IPS-NIHi7 (cell line): Measurements from ENCODE around the gene CDC42EP5.
"Not testable (repeated sequence)": the region's sequence is repeated elsewhere in the genome, so short reads cannot be mapped to it uniquely, and the experiment has no call there.

Experiments used
- DNase-seq: peaks from one replicate; pipeline ENCODE4 v3.0.0; 2012; ENCODE audit warnings: mixed read lengths; ENCODE audit errors: extremely low spot score

Gene CDC42EP5

GRCh38 chr19:54489766-54490165 is 16.7 kb upstream of the CDC42EP5 start:
- DNase-seq, result no peak

DNA sequence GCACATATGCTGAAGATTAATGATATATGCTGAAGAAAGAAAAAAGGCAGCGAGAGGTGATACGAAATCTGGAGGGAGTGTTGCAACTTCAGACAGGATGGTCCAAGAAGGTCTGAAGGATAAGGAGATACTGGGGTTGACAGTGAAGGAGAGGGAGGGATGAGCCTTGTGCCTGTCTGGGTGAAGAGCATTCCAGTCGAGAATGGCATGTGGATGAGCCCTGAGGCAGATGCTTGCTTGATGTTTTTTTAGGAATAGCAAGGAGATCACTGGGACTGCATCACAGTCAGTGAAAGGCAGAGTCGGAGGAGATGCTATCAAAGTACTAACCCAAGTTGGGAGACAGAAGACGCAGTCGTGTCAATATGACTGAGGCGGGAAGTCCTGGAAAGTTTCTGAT is 16.2 kb upstream of the CDC42EP5 start:
- DNase-seq, result no peak

- no peak for DNase-seq
Observed at GRCh38 chr19:54485851-54486250, 12.8 kb upstream of the CDC42EP5 start.

DNA sequence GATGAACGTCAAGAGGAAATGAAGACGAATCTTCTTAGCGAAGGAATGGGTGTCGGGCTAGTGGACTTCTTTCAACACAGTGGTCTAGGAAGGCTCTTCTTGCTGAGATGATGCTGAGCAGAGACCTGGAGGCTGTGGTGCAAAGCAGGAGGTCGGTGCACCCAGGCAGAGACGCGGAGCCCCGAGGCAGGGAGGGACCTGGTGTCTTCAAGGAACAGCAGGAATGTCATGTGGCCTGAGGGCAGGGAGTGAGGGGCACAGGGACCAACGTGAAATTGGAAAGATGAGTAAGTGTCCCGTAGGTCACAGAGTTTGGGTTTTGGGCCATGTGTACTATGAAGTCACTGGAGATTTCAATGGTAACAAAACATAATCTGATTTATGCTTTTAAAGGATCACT is 11.4 kb upstream of the CDC42EP5 start:
- no peak for DNase-seq

DNA sequence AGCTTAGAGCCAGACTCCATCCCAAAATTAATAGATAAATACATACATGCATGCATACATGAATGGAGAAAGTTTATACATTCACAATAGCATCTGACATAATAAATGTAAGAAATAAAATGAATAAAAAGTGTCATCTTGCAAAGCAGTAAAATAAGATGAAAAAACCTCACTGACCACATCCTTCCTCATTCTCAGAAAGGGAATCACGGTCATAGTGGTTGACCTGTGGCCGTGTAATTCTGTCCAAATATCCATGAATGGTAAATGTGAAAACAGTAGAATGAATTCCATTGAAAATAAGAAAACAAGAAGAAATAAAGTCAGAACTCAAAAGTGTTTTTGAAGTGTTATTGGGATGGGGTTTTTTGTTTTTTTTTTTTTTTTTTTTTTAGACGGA is 9.8 kb upstream of the CDC42EP5 start:
- DNase-seq, result no peak

GRCh38 chr19:54481326-54481930 is 8.3 kb upstream of the CDC42EP5 start:
- DNase-seq, result peak; percentile 76

- DNase-seq, result no peak
Observed at GRCh38 chr19:54480051-54480450, 7.0 kb upstream of the CDC42EP5 start.

- DNase-seq, result peak; percentile 68
Observed at GRCh38 chr19:54478677-54479266, 5.7 kb upstream of the CDC42EP5 start.

DNA sequence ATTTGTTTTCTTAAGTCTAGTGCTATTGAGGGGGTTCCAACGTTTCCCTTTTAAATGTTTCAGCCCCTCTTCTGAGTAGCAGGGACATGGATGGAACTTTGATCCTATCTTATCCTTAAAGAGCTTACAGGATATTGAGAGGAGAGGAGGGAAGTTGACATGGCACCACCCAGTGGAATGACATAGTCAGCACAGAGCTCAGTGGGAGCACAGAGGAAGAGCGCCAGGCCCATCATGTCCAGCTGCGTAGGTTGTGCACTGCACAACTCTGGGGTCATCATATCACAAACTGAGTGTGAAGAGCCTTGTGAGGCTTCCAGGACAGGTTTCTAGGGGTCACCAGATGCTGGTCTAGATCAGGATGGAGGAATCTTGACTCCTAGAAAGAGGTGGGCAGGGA is 4.6 kb upstream of the CDC42EP5 start:
- no peak for DNase-seq

GRCh38 chr19:54475706-54476105 is 2.6 kb upstream of the CDC42EP5 start:
- no peak for DNase-seq

GRCh38 chr19:54473892-54474372 is 836 bp upstream of the CDC42EP5 start:
- DNase-seq, result no peak

GRCh38 chr19:54470991-54471782 is 1.9 kb downstream of the CDC42EP5 start:
- DNase-seq, result peak; percentile 37

DNA sequence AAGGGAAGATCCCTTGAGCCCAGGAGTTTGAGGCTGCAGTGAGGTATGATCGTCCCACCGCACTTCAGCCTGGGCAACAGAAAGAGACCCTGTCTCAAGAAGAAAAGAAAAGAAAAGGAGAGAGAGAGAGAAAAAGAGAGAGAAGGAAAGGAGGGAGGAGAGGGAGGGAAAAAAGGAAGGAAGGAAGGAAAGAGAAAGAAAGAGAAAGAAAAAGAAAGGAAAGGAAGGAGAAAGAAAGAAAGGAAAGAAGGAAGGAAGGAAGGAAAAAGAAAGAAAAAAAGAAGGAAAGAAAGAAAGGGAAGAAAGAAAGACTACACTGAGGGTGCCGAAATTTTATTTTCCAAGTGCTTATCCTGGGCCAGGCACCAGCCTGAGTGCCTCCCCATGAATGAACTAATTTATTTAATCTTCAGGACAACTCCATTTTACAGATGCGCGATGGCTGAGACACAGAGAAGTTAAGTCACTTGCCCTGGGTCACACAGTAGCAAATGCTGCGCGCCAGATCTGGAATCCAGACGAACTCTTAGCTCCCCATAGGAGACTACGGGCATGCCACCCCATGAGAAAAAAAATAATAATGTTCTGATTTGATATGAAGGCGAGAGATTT is 2.7 kb downstream of the CDC42EP5 start:
- DNase-seq, result no peak

DNA sequence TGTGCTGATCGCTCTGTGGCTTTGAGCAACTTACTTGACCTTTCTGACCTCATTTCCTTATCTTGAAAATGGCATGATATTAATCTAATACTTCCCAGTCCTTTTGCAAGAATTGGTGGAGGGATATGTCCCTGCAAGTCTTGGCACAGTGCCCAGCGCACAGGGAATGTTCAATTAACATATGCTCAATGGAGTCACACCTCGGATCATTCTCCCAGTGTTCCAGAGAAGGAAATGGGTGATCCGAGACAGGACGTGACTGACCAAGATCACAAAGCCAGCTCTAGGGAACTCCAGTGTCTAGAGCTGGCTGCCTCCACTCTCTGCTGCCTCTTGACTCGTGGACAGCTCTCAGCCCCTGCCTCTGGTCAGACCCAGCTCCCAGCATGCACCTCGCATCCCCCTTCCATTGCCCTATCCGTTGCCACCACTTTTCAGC is 3.6 kb downstream of the CDC42EP5 start:
- no peak for DNase-seq

GRCh38 chr19:54466110-54466480 is 7.0 kb downstream of the CDC42EP5 start:
- DNase-seq, result not testable (repeated sequence)

DNA sequence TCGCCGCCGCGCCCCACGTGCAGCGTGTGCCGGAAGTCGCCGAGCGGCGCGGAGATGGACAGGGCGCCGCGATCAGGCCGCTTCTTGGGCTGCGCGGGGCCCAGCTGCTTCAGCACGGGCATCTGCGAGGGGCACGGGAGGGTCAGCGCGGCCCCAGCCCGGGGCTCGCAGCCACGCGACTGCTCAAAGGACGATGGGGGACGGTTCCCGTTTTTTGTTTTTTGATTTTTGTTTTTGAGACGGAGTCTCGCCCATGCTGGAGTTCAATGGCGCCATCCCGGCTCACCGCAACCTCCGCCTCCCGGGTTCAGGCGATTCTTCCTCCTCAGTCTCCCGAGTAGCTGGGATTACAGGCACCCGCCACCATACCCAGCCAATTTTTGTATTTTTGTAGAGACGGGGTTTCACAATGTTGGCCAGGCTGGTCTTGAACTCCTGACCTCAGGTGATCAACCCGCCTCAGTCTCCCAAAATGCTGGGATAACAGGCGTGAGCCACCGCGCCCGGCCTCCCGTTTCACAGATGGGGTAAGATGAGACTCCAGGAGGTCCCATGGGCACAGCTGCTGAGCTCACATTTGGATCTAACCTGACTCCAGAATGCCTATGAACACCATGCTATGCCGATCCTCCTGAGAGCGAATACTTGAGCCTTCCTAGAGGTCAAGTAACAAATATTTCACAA is 7.5 kb downstream of the CDC42EP5 start:
- no peak for DNase-seq

DNA sequence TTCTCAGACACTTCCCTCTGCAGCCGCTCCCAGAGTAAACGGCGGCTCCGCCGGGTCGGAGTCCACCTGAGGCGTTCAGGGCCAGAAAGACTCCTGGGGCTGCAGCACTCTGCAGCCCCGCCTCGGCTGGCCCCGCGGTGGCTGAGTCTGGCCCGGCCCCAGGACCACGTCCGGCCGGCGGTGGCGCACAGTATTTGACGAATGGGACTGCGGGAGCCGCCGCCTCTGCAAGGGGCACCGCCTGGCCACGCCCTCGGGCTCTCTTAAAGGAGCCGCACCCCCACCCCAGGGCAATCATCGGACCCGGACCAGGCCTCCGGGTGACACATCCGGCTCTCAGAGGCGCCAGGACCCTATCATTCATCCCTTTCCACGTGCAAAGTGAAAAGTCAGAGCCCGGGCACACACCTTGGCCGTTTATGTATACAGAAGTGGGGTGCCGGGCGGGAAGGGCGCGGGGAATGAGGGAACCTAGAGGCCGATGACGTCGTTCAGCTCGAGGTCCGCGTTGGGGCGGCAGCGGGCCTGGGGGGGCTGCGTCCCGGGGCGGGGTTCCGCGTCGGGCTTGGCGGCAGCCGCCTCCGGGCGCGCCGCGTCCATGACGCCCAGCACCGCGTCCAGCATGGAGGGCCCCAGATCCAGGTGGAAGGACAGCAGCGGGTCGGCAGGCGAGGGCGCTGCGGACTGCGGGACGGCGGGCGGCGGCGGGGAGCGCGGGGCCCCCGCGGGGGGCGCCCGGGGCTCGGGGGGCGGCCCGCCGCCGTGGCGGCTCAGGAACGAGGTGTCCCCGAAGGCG is 8.3 kb downstream of the CDC42EP5 start:
- DNase-seq, result peak; percentile 88

DNA sequence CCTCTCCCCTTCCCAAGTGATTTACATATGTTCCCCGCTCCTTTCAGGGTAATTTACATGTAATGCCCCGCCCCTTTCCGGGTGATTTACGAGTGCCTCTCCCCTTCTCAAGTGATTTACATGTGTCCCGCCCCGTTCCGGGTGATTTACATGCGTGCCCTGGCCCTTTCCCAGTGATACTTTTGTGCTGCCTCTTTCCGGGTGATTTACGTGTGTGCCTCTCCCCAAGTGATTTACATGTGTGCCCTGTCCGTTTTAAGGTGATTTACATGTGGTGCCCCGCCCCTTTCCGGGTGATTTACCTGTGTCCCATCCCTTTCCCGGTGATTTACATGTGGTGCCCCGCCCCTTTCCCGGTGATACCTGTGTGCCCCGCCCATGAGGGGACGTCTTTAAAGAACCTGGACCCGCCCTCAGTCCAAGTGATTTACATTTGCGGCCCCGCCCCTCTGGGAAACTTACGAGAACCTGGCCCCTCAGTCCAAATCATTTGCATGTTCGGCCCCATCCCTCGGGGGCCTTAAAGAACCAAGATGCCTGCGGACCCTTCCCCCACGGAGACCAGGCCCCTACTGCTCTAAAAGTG is 9.0 kb downstream of the CDC42EP5 start:
- DNase-seq, result peak; percentile 82

- peak; percentile 87 for DNase-seq
Observed at GRCh38 chr19:54463531-54464043, 9.5 kb downstream of the CDC42EP5 start, which contains the start of gene LENG9. Gene LENG9 (minus strand): TSS chr19:54463778. CDS start chr19:54463526, 252 bp downstream.
